ENCODE results near the gene PRPS1L1.

Gene PRPS1L1

GRCh38 chr7:17996442-17997223 lies 31.0 kb downstream of the PRPS1L1 start:
- no peak overlapping the region for H3K14ac ChIP-seq (ENCODE audit: low read length)
- peaks cover 0 to under 1% of the 10 kb centered on the region in 2 experiments for H3K4me1 ChIP-seq (ENCODE audit: control insufficient read depth in 1 of 2, insufficient read depth in 2 of 2, low read length in 2 of 2)
- no peak overlapping the region for H2BK120ac ChIP-seq (ENCODE audit: insufficient read depth, low read length, poor library complexity)
- no peak overlapping the region for H3K4me3 ChIP-seq (ENCODE audit: low read depth, low read length)
- no peaks in the 10 kb centered on the region for H3K79me2 ChIP-seq (ENCODE audit: control insufficient read depth, insufficient read depth, low read length, poor library complexity)
- H2BK5ac ChIP-seq (ENCODE audit: low read depth, low read length, poor library complexity), result no peak overlapping the region
- no peak overlapping the region for H2AFZ ChIP-seq (ENCODE audit: insufficient read depth, low read length, poor library complexity)
- no peaks in the 10 kb centered on the region for H3K27me3 ChIP-seq (ENCODE audit: insufficient read depth, low read length)
- no peak overlapping the region for H3K9ac ChIP-seq (ENCODE audit: low read length)
- H3K18ac ChIP-seq (ENCODE audit: low read length), result no peak overlapping the region
- no peak overlapping the region for H2BK12ac ChIP-seq (ENCODE audit: low read length)
- H2AK5ac ChIP-seq (ENCODE audit: low read length), result no peak overlapping the region
- no CpG with 5 or more reads among the region's 1 CpG for WGBS (ENCODE audit: extremely low coverage, insufficient coverage, insufficient read length)
- H3K23ac ChIP-seq (ENCODE audit: low read length), result no peak overlapping the region
- no peaks in the 10 kb centered on the region for H3K9me3 ChIP-seq (ENCODE audit: insufficient read depth, low read depth, low read length)
- H3K79me1 ChIP-seq (ENCODE audit: low read length), result no peaks in the 10 kb centered on the region
- no peak for DNase-seq
- H3K27ac ChIP-seq (ENCODE audit: low read depth, low read length), result no peak overlapping the region
- H4K8ac ChIP-seq (ENCODE audit: low read depth, low read length), result no peak overlapping the region
- H4K91ac ChIP-seq (ENCODE audit: low read depth, low read length), result no peak overlapping the region
- H3K4me2 ChIP-seq (ENCODE audit: low read length), result no peak overlapping the region
- no peak overlapping the region for H3K4ac ChIP-seq (ENCODE audit: low read depth, low read length)
- no peaks in the 10 kb centered on the region for H3K36me3 ChIP-seq (ENCODE audit: control insufficient read depth in 1 of 2, insufficient read depth in 2 of 2, low read length in 2 of 2)
- no peak overlapping the region for H4K12ac ChIP-seq (ENCODE audit: low read depth, low read length)

- no peak for DNase-seq
- Histone ChIP-seq H3K4me2 (ENCODE audit: low read length) (no peak overlapping the region), H3K4ac (ENCODE audit: low read depth, low read length) (no peak overlapping the region), H2BK120ac (ENCODE audit: insufficient read depth, low read length, poor library complexity) (no peak overlapping the region), H3K9me3 (ENCODE audit: insufficient read depth, low read depth, low read length) (no peaks in the 10 kb centered on the region), H3K23ac (ENCODE audit: low read length) (no peak overlapping the region), H3K4me3 (ENCODE audit: low read depth, low read length) (no peak overlapping the region), H2BK12ac (ENCODE audit: low read length) (no peak overlapping the region), H3K18ac (ENCODE audit: low read length) (no peak overlapping the region), H2BK5ac (ENCODE audit: low read depth, low read length, poor library complexity) (no peak overlapping the region), H4K91ac (ENCODE audit: low read depth, low read length) (no peak overlapping the region), H3K4me1 (ENCODE audit: control insufficient read depth in 1 of 2, insufficient read depth in 2 of 2, low read length in 2 of 2) (peaks cover 0 to 3% of the 10 kb centered on the region in 2 experiments), H4K8ac (ENCODE audit: low read depth, low read length) (no peak overlapping the region), H3K27me3 (ENCODE audit: insufficient read depth, low read length) (no peaks in the 10 kb centered on the region), H2AK5ac (ENCODE audit: low read length) (no peak overlapping the region), H4K12ac (ENCODE audit: low read depth, low read length) (no peak overlapping the region), H3K27ac (ENCODE audit: low read depth, low read length) (no peak overlapping the region), H3K79me1 (ENCODE audit: low read length) (no peaks in the 10 kb centered on the region), H3K79me2 (ENCODE audit: control insufficient read depth, insufficient read depth, low read length, poor library complexity) (no peaks in the 10 kb centered on the region), H2AFZ (ENCODE audit: insufficient read depth, low read length, poor library complexity) (no peak overlapping the region), H3K9ac (ENCODE audit: low read length) (no peak overlapping the region), H3K14ac (ENCODE audit: low read length) (no peak overlapping the region), H3K36me3 (ENCODE audit: control insufficient read depth in 1 of 2, insufficient read depth in 2 of 2, low read length in 2 of 2) (no peaks in the 10 kb centered on the region)
- whole genome bisulfite sequencing (ENCODE audit: extremely low coverage, insufficient coverage, insufficient read length), result no CpG with 5 or more reads among the region's 2 CpGs
These were observed 31.6 kb downstream of the PRPS1L1 start for GRCh38 chr7:17996040-17996439.

GRCh38 chr7:17994079-17994850 lies 33.4 kb downstream of the PRPS1L1 start:
- H2BK120ac ChIP-seq (ENCODE audit: insufficient read depth, low read length, poor library complexity), result no peak overlapping the region
- no peaks in the 10 kb centered on the region for H3K36me3 ChIP-seq (ENCODE audit: control insufficient read depth in 1 of 2, insufficient read depth in 2 of 2, low read length in 2 of 2)
- H3K79me1 ChIP-seq (ENCODE audit: low read length), result no peaks in the 10 kb centered on the region
- no peak overlapping the region for H2AK5ac ChIP-seq (ENCODE audit: low read length)
- H3K4me1 ChIP-seq (ENCODE audit: control insufficient read depth in 1 of 2, insufficient read depth in 2 of 2, low read length in 2 of 2), result peaks cover 0 to 3% of the 10 kb centered on the region in 2 experiments
- no peak overlapping the region for H3K27ac ChIP-seq (ENCODE audit: low read depth, low read length)
- no peak overlapping the region for H3K14ac ChIP-seq (ENCODE audit: low read length)
- no peak overlapping the region for H4K91ac ChIP-seq (ENCODE audit: low read depth, low read length)
- H3K18ac ChIP-seq (ENCODE audit: low read length), result no peak overlapping the region
- H3K9ac ChIP-seq (ENCODE audit: low read length), result no peak overlapping the region
- no peaks in the 10 kb centered on the region for H3K79me2 ChIP-seq (ENCODE audit: control insufficient read depth, insufficient read depth, low read length, poor library complexity)
- H3K23ac ChIP-seq (ENCODE audit: low read length), result no peak overlapping the region
- H4K8ac ChIP-seq (ENCODE audit: low read depth, low read length), result no peak overlapping the region
- WGBS (ENCODE audit: extremely low coverage, insufficient coverage, insufficient read length), result no CpG with 5 or more reads among the region's 5 CpGs
- no peak overlapping the region for H2BK5ac ChIP-seq (ENCODE audit: low read depth, low read length, poor library complexity)
- no peak for DNase-seq
- no peak overlapping the region for H4K12ac ChIP-seq (ENCODE audit: low read depth, low read length)
- no peak overlapping the region for H2BK12ac ChIP-seq (ENCODE audit: low read length)
- no peaks in the 10 kb centered on the region for H3K27me3 ChIP-seq (ENCODE audit: insufficient read depth, low read length)
- H3K9me3 ChIP-seq (ENCODE audit: insufficient read depth, low read depth, low read length), result no peaks in the 10 kb centered on the region
- no peak overlapping the region for H3K4me3 ChIP-seq (ENCODE audit: low read depth, low read length)
- H3K4me2 ChIP-seq (ENCODE audit: low read length), result no peak overlapping the region
- no peak overlapping the region for H2AFZ ChIP-seq (ENCODE audit: insufficient read depth, low read length, poor library complexity)
- H3K4ac ChIP-seq (ENCODE audit: low read depth, low read length), result no peak overlapping the region

- no peak overlapping the region for H2BK120ac ChIP-seq (ENCODE audit: insufficient read depth, low read length, poor library complexity)
- WGBS (ENCODE audit: extremely low coverage, insufficient coverage, insufficient read length), result no CpG with 5 or more reads among the region's 13 CpGs
- H4K8ac ChIP-seq (ENCODE audit: low read depth, low read length), result no peak overlapping the region
These were observed 35.6 kb downstream of the PRPS1L1 start for GRCh38 chr7:17991866-17992648.

More at GRCh38 chr7:17991866-17992648, 35.6 kb downstream of the PRPS1L1 start:
- Histone ChIP-seq H2BK5ac (ENCODE audit: low read depth, low read length, poor library complexity) (no peak overlapping the region), H3K27me3 (ENCODE audit: insufficient read depth, low read length) (no peaks in the 10 kb centered on the region), H2BK12ac (ENCODE audit: low read length) (no peak overlapping the region), H3K9me3 (ENCODE audit: insufficient read depth, low read depth, low read length) (peaks cover 2% of the 10 kb centered on the region), H2AK5ac (ENCODE audit: low read length) (no peak overlapping the region), H3K27ac (ENCODE audit: low read depth, low read length) (no peak overlapping the region), H3K79me2 (ENCODE audit: control insufficient read depth, insufficient read depth, low read length, poor library complexity) (no peaks in the 10 kb centered on the region), H3K4me1 (ENCODE audit: control insufficient read depth in 1 of 2, insufficient read depth in 2 of 2, low read length in 2 of 2) (peaks cover 0 to 3% of the 10 kb centered on the region in 2 experiments), H3K23ac (ENCODE audit: low read length) (no peak overlapping the region), H3K4ac (ENCODE audit: low read depth, low read length) (no peak overlapping the region), H3K79me1 (ENCODE audit: low read length) (no peaks in the 10 kb centered on the region), H4K91ac (ENCODE audit: low read depth, low read length) (no peak overlapping the region), H4K12ac (ENCODE audit: low read depth, low read length) (no peak overlapping the region), H3K36me3 (ENCODE audit: control insufficient read depth in 1 of 2, insufficient read depth in 2 of 2, low read length in 2 of 2) (no peaks in the 10 kb centered on the region), H3K4me3 (ENCODE audit: low read depth, low read length) (no peak overlapping the region), H3K4me2 (ENCODE audit: low read length) (no peak overlapping the region), H3K9ac (ENCODE audit: low read length) (no peak overlapping the region), H2AFZ (ENCODE audit: insufficient read depth, low read length, poor library complexity) (no peak overlapping the region), H3K14ac (ENCODE audit: low read length) (no peak overlapping the region), H3K18ac (ENCODE audit: low read length) (no peak overlapping the region)
- DNase-seq, result peak; percentile 66 to 78
